Trophoblast cell (in vitro differentiated cells and primary cell): ENCODE results near the gene ERBB4.

Source experiments
- DNase-seq, 2 donors: peaks; one replicate each; pipeline ENCODE4 v3.0.0-alpha.2; 2016
- H2AFZ ChIP-seq: 2 replicates; pipeline ENCODE4 v1.6.1; 2013; ENCODE audit warnings: low read length, moderate library complexity, mild to moderate bottlenecking; ENCODE audit not compliant: insufficient read depth, poor library complexity
- H2AK5ac ChIP-seq: 2 replicates; pipeline ENCODE4 v1.6.1; 2013; ENCODE audit warnings: mild to moderate bottlenecking, low read length
- H2BK120ac ChIP-seq: 2 replicates; pipeline ENCODE4 v1.6.1; 2013; ENCODE audit warnings: low read length, mild to moderate bottlenecking, moderate library complexity; ENCODE audit not compliant: insufficient read depth, poor library complexity
- H2BK12ac ChIP-seq: 2 replicates; pipeline ENCODE4 v1.6.1; 2013; ENCODE audit warnings: mild to moderate bottlenecking, low read length, moderate library complexity
- H2BK5ac ChIP-seq: 2 replicates; pipeline ENCODE4 v1.6.1; 2013; ENCODE audit warnings: low read length, low read depth, moderate library complexity, mild to moderate bottlenecking; ENCODE audit not compliant: poor library complexity
- H3K14ac ChIP-seq: 2 replicates; pipeline ENCODE4 v1.6.1; 2013; ENCODE audit warnings: mild to moderate bottlenecking, low read length
- H3K18ac ChIP-seq: 2 replicates; pipeline ENCODE4 v1.6.1; 2013; ENCODE audit warnings: mild to moderate bottlenecking, low read length
- H3K23ac ChIP-seq: 2 replicates; pipeline ENCODE4 v1.6.1; 2013; ENCODE audit warnings: low read length
- H3K27ac ChIP-seq: 2 replicates; pipeline ENCODE4 v1.5.1; 2013; ENCODE audit warnings: low read depth, mild to moderate bottlenecking, inconsistent platforms, low read length, moderate library complexity
- H3K27me3 ChIP-seq: 2 replicates; pipeline ENCODE4 v1.6.1; 2013; ENCODE audit warnings: inconsistent platforms, mild to moderate bottlenecking, low read length, moderate library complexity; ENCODE audit not compliant: insufficient read depth
- H3K36me3 ChIP-seq, 2 experiments: 1 replicate in 1 of 2; 2 replicates in 1 of 2; pipeline ENCODE4 v1.6.1; 2013; ENCODE audit warnings: low read length in 2 of 2, mild to moderate bottlenecking in 2 of 2, moderate library complexity in 1 of 2; ENCODE audit not compliant: insufficient read depth in 2 of 2, control insufficient read depth in 1 of 2
- H3K4ac ChIP-seq: 2 replicates; pipeline ENCODE4 v1.6.1; 2013; ENCODE audit warnings: low read depth, mild to moderate bottlenecking, low read length, moderate library complexity
- H3K4me1 ChIP-seq, 2 experiments: 1 replicate in 1 of 2; 2 replicates in 1 of 2; pipeline ENCODE4 v1.6.1; 2013; ENCODE audit warnings: low read length in 2 of 2, mild to moderate bottlenecking in 2 of 2, moderate library complexity in 1 of 2; ENCODE audit not compliant: insufficient read depth in 2 of 2, control insufficient read depth in 1 of 2
- H3K4me2 ChIP-seq: 2 replicates; pipeline ENCODE4 v1.6.1; 2013; ENCODE audit warnings: inconsistent platforms, mild to moderate bottlenecking, low read length, moderate library complexity
- H3K4me3 ChIP-seq: 2 replicates; pipeline ENCODE4 v1.5.1; 2013; ENCODE audit warnings: mild to moderate bottlenecking, low read depth, low read length, inconsistent platforms
- H3K79me1 ChIP-seq: one replicate; pipeline ENCODE4 v1.6.1; 2013; ENCODE audit warnings: low read length
- H3K79me2 ChIP-seq: 2 replicates; pipeline ENCODE4 v1.6.1; 2013; ENCODE audit warnings: low read length, mild to moderate bottlenecking; ENCODE audit not compliant: control insufficient read depth, insufficient read depth, poor library complexity
- H3K9ac ChIP-seq: 2 replicates; pipeline ENCODE4 v1.6.1; 2013; ENCODE audit warnings: mild to moderate bottlenecking, low read length
- H3K9me3 ChIP-seq: 2 replicates; pipeline ENCODE4 v1.6.1; 2013; ENCODE audit warnings: low read depth, mild to moderate bottlenecking, control low read depth, inconsistent platforms, low read length; ENCODE audit not compliant: insufficient read depth
- H4K12ac ChIP-seq: 2 replicates; pipeline ENCODE4 v1.6.1; 2013; ENCODE audit warnings: low read depth, mild to moderate bottlenecking, low read length, moderate library complexity
- H4K8ac ChIP-seq: 2 replicates; pipeline ENCODE4 v1.6.1; 2013; ENCODE audit warnings: low read depth, mild to moderate bottlenecking, low read length, moderate library complexity
- H4K91ac ChIP-seq: one replicate; pipeline ENCODE4 v1.6.1; 2013; ENCODE audit warnings: low read depth, mild to moderate bottlenecking, low read length, moderate library complexity
- WGBS: extraction: QIAGEN DNeasy Blood & Tissue Kit; methylation state at CpG from one replicate; pipeline ENCODE4 v1.1.7; 2013; ENCODE audit warnings: missing lambda C conversion rate; ENCODE audit not compliant: insufficient read length, insufficient coverage; ENCODE audit errors: extremely low coverage; 5-methylcytosine and 5-hydroxymethylcytosine counted together

ERBB4 gene

DNA sequence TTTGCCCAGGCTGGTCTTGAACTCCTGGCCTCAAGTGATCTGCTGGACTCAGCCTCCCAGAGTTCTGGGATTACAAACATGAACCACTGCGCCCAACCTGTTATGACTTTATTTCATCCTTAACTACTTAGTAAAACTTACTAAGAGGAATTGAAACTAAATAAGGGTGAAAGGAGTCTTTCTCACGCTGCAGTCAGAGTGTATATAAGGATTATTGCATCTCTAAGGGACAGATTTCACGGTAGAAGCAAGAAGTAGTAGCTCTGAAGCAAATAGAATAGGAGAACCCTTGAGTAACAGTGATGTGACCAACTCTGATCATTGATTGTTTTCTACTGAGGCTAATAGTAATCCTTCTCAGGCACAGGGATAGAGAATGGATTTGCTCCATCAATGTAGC lies 1022.1 kb downstream of the ERBB4 start:
- Histone ChIP-seq H3K4ac (no peak overlapping the region), H2BK12ac (no peak overlapping the region), H4K8ac (no peak overlapping the region), H3K36me3 (no peaks in the 10 kb centered on the region), H3K18ac (no peak overlapping the region), H3K14ac (no peak overlapping the region), H3K23ac (no peak overlapping the region), H3K27ac (no peak overlapping the region), H2BK5ac (no peak overlapping the region), H3K27me3 (no peaks in the 10 kb centered on the region), H3K9me3 (no peaks in the 10 kb centered on the region), H3K9ac (no peak overlapping the region), H4K91ac (no peak overlapping the region), H3K4me3 (no peak overlapping the region), H3K79me1 (no peaks in the 10 kb centered on the region), H3K4me2 (no peak overlapping the region), H2AFZ (no peak overlapping the region), H3K79me2 (no peaks in the 10 kb centered on the region), H4K12ac (no peak overlapping the region), H3K4me1 (no peaks in the 10 kb centered on the region), H2BK120ac (no peak overlapping the region), H2AK5ac (no peak overlapping the region)
- WGBS: no CpG with 5 or more reads among the region's 3 CpGs
- no peak for DNase-seq

DNA sequence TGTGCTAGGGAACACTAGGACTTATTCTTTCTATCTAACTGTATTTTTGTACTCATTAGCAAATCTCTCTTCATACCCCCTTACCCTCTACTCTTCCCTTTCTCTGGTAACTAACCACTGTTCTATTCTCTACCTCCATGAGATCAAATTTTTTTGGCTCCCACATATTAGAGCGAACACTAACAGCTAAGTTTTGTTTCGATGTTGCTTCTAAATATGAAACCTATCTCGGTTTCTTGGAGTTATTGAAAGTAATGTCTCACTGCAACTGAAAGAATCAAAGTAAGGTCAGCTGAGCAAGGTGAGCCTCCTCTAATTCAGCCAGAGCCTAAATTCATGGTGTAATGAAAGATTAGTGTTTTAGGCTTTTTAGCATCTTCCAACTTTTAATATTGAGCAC lies 1024.6 kb downstream of the ERBB4 start:
- Histone ChIP-seq H2AFZ (no peak overlapping the region), H2AK5ac (no peak overlapping the region), H4K91ac (no peak overlapping the region), H2BK120ac (no peak overlapping the region), H3K18ac (no peak overlapping the region), H3K14ac (no peak overlapping the region), H4K12ac (no peak overlapping the region), H3K79me2 (no peaks in the 10 kb centered on the region), H2BK5ac (no peak overlapping the region), H3K23ac (no peak overlapping the region), H3K4me2 (no peak overlapping the region), H3K79me1 (no peaks in the 10 kb centered on the region), H3K9ac (no peak overlapping the region), H3K36me3 (no peaks in the 10 kb centered on the region), H4K8ac (no peak overlapping the region), H3K4me1 (no peaks in the 10 kb centered on the region), H3K9me3 (no peaks in the 10 kb centered on the region), H3K4ac (no peak overlapping the region), H3K27me3 (no peaks in the 10 kb centered on the region), H3K4me3 (no peak overlapping the region), H2BK12ac (no peak overlapping the region), H3K27ac (no peak overlapping the region)
- DNase-seq: no peak
- WGBS: no CpG with 5 or more reads among the region's 3 CpGs

DNA sequence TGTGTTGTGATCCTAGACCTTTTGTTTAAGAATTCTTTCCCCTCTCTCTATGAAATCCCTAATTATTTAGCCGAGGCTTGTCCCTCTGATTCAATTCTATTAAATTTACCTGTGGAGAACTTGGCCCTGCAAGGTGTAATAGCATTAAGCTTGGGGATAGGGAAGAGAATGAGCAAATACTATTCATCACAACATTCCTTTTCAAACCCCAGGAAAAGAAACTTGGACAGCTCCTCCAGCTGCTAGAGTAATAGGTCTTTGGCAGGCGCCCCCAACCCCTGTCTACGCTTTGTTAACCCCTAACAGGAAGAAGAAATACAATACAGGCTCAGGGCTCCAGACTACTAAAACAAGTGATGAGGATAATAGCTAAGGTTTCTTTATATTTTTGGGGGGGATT lies 1025.2 kb downstream of the ERBB4 start:
- no peak overlapping the region for H4K8ac ChIP-seq
- H3K79me2 ChIP-seq: no peaks in the 10 kb centered on the region
- H3K14ac ChIP-seq: no peak overlapping the region
- no peak overlapping the region for H3K27ac ChIP-seq
- no peaks in the 10 kb centered on the region for H3K9me3 ChIP-seq
- no peaks in the 10 kb centered on the region for H3K4me1 ChIP-seq
- no peak overlapping the region for H2AK5ac ChIP-seq
- no peak overlapping the region for H3K4me3 ChIP-seq
- no peak overlapping the region for H4K91ac ChIP-seq
- no peak overlapping the region for H4K12ac ChIP-seq
- H2AFZ ChIP-seq: no peak overlapping the region
- DNase-seq: no peak
- H3K4ac ChIP-seq: no peak overlapping the region
- no peaks in the 10 kb centered on the region for H3K27me3 ChIP-seq
- no peak overlapping the region for H3K9ac ChIP-seq
- no peak overlapping the region for H2BK12ac ChIP-seq
- no peak overlapping the region for H3K4me2 ChIP-seq
- no peak overlapping the region for H2BK5ac ChIP-seq
- H3K23ac ChIP-seq: no peak overlapping the region
- H3K79me1 ChIP-seq: no peaks in the 10 kb centered on the region
- H3K18ac ChIP-seq: no peak overlapping the region
- no peaks in the 10 kb centered on the region for H3K36me3 ChIP-seq
- WGBS: no CpG with 5 or more reads among the region's 3 CpGs
- H2BK120ac ChIP-seq: no peak overlapping the region

DNA sequence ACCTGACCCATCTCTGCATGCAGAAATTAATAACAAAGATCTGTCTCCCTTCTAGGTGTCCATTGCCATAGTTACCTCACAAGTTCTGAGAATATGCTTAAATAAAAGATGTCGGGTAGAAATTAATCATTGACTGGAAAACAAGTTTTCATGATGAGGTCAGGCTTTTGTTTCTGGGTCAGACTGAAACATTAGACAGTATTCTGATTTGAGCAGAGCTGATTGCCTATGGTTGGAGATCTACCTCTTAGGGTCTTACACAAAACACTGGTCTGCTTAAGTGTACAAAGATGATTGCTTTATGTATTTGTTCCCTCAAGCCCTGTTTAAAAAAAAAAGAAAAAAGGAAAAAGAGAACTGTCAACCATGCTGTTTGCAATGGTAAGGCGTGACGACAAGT lies 1025.8 kb downstream of the ERBB4 start:
- no peak overlapping the region for H3K4ac ChIP-seq
- no peak overlapping the region for H3K9ac ChIP-seq
- H2BK5ac ChIP-seq: no peak overlapping the region
- no peaks in the 10 kb centered on the region for H3K36me3 ChIP-seq
- H3K18ac ChIP-seq: no peak overlapping the region
- no peak overlapping the region for H2AK5ac ChIP-seq
- no peak overlapping the region for H3K4me3 ChIP-seq
- H4K91ac ChIP-seq: no peak overlapping the region
- WGBS: no CpG with 5 or more reads among the region's 3 CpGs
- no peak overlapping the region for H2BK12ac ChIP-seq
- H3K27ac ChIP-seq: no peak overlapping the region
- no peak for DNase-seq
- no peaks in the 10 kb centered on the region for H3K9me3 ChIP-seq
- H3K4me2 ChIP-seq: no peak overlapping the region
- H2BK120ac ChIP-seq: no peak overlapping the region
- H3K14ac ChIP-seq: no peak overlapping the region
- no peak overlapping the region for H4K12ac ChIP-seq
- H3K79me1 ChIP-seq: no peaks in the 10 kb centered on the region
- H3K27me3 ChIP-seq: no peaks in the 10 kb centered on the region
- no peak overlapping the region for H2AFZ ChIP-seq
- H3K23ac ChIP-seq: no peak overlapping the region
- H3K79me2 ChIP-seq: no peaks in the 10 kb centered on the region
- H4K8ac ChIP-seq: no peak overlapping the region
- no peaks in the 10 kb centered on the region for H3K4me1 ChIP-seq

DNA sequence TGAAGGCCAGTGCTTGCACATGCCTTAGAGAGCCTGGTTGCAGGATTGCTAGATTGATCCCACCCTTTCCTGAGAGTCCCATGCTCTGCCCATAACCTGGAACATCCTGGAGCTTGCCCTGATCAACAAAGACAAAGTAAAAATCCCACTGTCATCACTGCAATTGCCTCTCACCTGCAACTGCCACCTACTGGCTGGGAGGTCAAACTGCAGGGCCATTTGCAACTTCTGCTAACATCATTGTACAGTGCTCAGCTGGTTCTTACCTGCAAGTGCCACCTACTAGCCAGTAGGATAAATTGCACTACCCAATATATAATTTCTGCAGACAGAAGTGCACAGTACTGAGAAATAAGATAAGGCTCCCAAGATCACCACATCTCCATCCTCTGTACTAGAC lies 1034.7 kb downstream of the ERBB4 start:
- Histone ChIP-seq H3K14ac (no peak overlapping the region), H3K79me1 (no peaks in the 10 kb centered on the region), H2BK120ac (no peak overlapping the region), H3K4ac (no peak overlapping the region), H2BK5ac (no peak overlapping the region), H3K36me3 (no peaks in the 10 kb centered on the region), H4K91ac (no peak overlapping the region), H4K12ac (no peak overlapping the region), H2AK5ac (no peak overlapping the region), H3K23ac (no peak overlapping the region), H3K9ac (no peak overlapping the region), H3K4me1 (no peaks in the 10 kb centered on the region), H2BK12ac (no peak overlapping the region), H4K8ac (no peak overlapping the region), H3K9me3 (no peaks in the 10 kb centered on the region), H3K4me3 (no peak overlapping the region), H2AFZ (no peak overlapping the region), H3K27ac (no peak overlapping the region), H3K27me3 (no peaks in the 10 kb centered on the region), H3K4me2 (no peak overlapping the region), H3K18ac (no peak overlapping the region), H3K79me2 (no peaks in the 10 kb centered on the region)
- DNase-seq: no peak
